RWPE2 (cell line): ENCODE measurements around the gene KRTAP15-1.

ENCODE experiments used
- ATAC-seq: fragments of 200-7000 bp; cut with Tn5 transposase; 3 replicates; pipeline ENCODE4 v1.9.1; 2021; ENCODE audit warnings: low read depth
- DNase-seq: peaks from one replicate; pipeline ENCODE4 v3.0.0-alpha.2; 2020; ENCODE audit warnings: low spot score
- H3K27ac ChIP-seq: fragments of 450-650 bp; 2 replicates; pipeline ENCODE4 v1.5.1; 2017; ENCODE audit warnings: mild to moderate bottlenecking; ENCODE audit not compliant: poor library complexity, severe bottlenecking
- H3K27me3 ChIP-seq: fragments of 250-450 bp; sonication (Bioruptor Pico); 2 replicates; pipeline ENCODE4 v1.5.1; 2021; ENCODE audit warnings: mild to moderate bottlenecking, moderate library complexity; ENCODE audit not compliant: insufficient read depth, poor library complexity, severe bottlenecking
- H3K36me3 ChIP-seq: fragments of 250-450 bp; sonication (Bioruptor Pico); 2 replicates; pipeline ENCODE4 v1.5.1; 2020; ENCODE audit warnings: low read depth, mild to moderate bottlenecking, moderate library complexity
- H3K4me1 ChIP-seq: fragments of 250-450 bp; sonication (Bioruptor Pico); 2 replicates; pipeline ENCODE4 v1.5.1; 2021; ENCODE audit warnings: mild to moderate bottlenecking, moderate library complexity; ENCODE audit not compliant: insufficient read depth, poor library complexity, severe bottlenecking
- H3K4me3 ChIP-seq: fragments of 250-450 bp; sonication (Bioruptor Pico); 2 replicates; pipeline ENCODE4 v1.5.1; 2021; ENCODE audit warnings: mild to moderate bottlenecking, moderate library complexity; ENCODE audit not compliant: severe bottlenecking
- H3K9me3 ChIP-seq: fragments of 250-450 bp; sonication (Bioruptor Pico); 2 replicates; pipeline ENCODE4 v1.5.1; 2021; ENCODE audit warnings: mild to moderate bottlenecking, moderate library complexity; ENCODE audit not compliant: severe bottlenecking
- TF ChIP-seq, protein P1 (sequence below): fragments of 450-650 bp; IDR thresholded peaks from one replicate; pipeline ENCODE4 v1.5.1; 2017; ENCODE audit warnings: mild to moderate bottlenecking, moderate library complexity; ENCODE audit not compliant: poor library complexity, severe bottlenecking

Gene KRTAP15-1

GRCh38 chr21:30443226-30443625 is 3.2 kb downstream of the KRTAP15-1 start:
- no peaks in the 10 kb centered on the region for H3K36me3 ChIP-seq
- no peak overlapping the region for H3K27ac ChIP-seq
- no peak for ATAC-seq
- H3K9me3 ChIP-seq, result no peaks in the 10 kb centered on the region
- H3K4me3 ChIP-seq, result no peak overlapping the region
- TF ChIP-seq, protein P1, sequence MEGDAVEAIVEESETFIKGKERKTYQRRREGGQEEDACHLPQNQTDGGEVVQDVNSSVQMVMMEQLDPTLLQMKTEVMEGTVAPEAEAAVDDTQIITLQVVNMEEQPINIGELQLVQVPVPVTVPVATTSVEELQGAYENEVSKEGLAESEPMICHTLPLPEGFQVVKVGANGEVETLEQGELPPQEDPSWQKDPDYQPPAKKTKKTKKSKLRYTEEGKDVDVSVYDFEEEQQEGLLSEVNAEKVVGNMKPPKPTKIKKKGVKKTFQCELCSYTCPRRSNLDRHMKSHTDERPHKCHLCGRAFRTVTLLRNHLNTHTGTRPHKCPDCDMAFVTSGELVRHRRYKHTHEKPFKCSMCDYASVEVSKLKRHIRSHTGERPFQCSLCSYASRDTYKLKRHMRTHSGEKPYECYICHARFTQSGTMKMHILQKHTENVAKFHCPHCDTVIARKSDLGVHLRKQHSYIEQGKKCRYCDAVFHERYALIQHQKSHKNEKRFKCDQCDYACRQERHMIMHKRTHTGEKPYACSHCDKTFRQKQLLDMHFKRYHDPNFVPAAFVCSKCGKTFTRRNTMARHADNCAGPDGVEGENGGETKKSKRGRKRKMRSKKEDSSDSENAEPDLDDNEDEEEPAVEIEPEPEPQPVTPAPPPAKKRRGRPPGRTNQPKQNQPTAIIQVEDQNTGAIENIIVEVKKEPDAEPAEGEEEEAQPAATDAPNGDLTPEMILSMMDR, result no peak
- peaks cover 1% of the 10 kb centered on the region for H3K27me3 ChIP-seq
- H3K4me1 ChIP-seq, result no peaks in the 10 kb centered on the region
- DNase-seq, result no peak

DNA sequence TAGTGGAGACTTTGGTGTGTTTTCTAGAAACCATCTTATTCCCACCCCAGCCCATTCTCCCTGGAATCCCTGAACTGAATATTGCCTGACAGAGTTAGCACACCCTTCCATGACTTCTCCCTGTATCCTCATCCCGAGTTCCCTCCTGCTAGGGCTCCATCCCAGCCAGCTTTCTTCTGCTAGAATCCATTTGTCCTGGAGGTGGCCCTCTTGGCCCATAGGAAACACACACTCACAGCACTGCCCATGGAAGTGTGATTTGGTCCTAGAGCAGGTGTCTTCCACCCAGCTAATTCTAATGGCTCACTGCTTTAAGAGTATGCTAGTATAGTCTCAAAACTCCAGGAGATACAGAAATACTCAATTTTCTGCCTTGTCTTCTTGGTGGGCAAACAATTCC is 4.1 kb downstream of the KRTAP15-1 start:
- Histone ChIP-seq H3K27ac (no peak overlapping the region), H3K36me3 (no peaks in the 10 kb centered on the region), H3K27me3 (no peaks in the 10 kb centered on the region), H3K4me3 (no peak overlapping the region), H3K9me3 (no peaks in the 10 kb centered on the region), H3K4me1 (no peaks in the 10 kb centered on the region)
- DNase-seq (no peak), ATAC-seq (no peak)
- TF ChIP-seq, protein P1, result no peak

- H3K4me3 ChIP-seq, result no peak overlapping the region
- DNase-seq, result no peak
- no peaks in the 10 kb centered on the region for H3K4me1 ChIP-seq
- H3K9me3 ChIP-seq, result no peaks in the 10 kb centered on the region
- H3K27me3 ChIP-seq, result no peaks in the 10 kb centered on the region
- TF ChIP-seq, protein P1, result no peak
- H3K36me3 ChIP-seq, result no peaks in the 10 kb centered on the region
- no peak overlapping the region for H3K27ac ChIP-seq
- no peak for ATAC-seq
Observed at GRCh38 chr21:30447056-30447455, 7.0 kb downstream of the KRTAP15-1 start.

DNA sequence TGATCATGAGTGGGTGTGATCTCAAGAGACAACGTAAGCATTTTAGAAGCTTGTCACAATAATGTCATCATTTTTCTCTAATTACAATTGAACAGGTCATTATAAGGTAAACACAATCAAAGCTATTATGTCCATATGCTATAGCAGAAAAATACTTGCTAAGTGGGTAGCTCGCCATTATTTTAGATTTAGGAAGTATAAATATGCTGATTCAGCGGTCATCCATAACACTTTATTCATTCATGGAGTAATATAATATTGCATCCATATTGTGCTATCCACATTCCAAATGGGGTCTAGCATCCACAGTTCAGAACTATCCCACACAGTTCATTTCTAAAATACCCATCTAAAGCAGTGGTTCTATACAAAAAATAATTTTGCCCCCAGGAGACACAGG is 8.4 kb downstream of the KRTAP15-1 start:
- Histone ChIP-seq H3K27me3 (no peaks in the 10 kb centered on the region), H3K4me1 (no peaks in the 10 kb centered on the region), H3K9me3 (no peaks in the 10 kb centered on the region), H3K4me3 (no peak overlapping the region), H3K36me3 (no peaks in the 10 kb centered on the region), H3K27ac (no peak overlapping the region)
- DNase-seq (no peak), ATAC-seq (no peak)
- TF ChIP-seq, protein P1, result no peak

DNA sequence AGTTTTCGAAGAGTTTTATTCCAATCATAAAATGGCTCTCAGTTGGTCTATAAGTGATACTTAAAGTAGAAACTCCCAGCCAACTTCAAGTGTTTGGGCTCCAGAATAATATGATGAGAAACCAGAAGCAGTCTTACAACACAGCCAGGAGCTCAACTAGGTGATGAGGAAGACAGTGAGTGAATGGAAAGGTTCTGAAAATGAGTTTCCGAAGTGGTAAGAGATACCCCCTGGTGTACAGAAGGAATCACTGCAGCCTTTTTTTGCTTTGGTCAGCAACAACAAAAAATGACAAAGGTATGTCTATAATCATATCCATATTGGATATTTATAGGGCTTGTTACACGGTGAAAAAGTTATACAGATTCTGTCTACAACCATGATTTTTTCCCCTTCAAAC is 23.6 kb downstream of the KRTAP15-1 start:
- TF ChIP-seq, protein P1, result peak; percentile 66
- Histone ChIP-seq H3K36me3 (no peaks in the 10 kb centered on the region), H3K9me3 (no peaks in the 10 kb centered on the region), H3K27me3 (peaks cover 4% of the 10 kb centered on the region), H3K4me3 (no peak overlapping the region), H3K27ac (no peak overlapping the region), H3K4me1 (no peaks in the 10 kb centered on the region)
- no peak for DNase-seq
- 0 out of 3 replicates have a peak, but pooled peaks have one; percentile 14 for ATAC-seq
